ENCODE data around the gene AJUBA. TPM values are rescaled to one million over a fixed set of nuclear protein-coding genes. Genes with fewer than 3 reads are reported as not detected.
A peak's percentile ranks its signal among the peaks of the same experiment; 100 is the strongest.

Gene AJUBA
- total RNA-seq, 1 experiment from 2014 or later = 28.8 TPM

- TF ChIP-seq, protein P1, sequence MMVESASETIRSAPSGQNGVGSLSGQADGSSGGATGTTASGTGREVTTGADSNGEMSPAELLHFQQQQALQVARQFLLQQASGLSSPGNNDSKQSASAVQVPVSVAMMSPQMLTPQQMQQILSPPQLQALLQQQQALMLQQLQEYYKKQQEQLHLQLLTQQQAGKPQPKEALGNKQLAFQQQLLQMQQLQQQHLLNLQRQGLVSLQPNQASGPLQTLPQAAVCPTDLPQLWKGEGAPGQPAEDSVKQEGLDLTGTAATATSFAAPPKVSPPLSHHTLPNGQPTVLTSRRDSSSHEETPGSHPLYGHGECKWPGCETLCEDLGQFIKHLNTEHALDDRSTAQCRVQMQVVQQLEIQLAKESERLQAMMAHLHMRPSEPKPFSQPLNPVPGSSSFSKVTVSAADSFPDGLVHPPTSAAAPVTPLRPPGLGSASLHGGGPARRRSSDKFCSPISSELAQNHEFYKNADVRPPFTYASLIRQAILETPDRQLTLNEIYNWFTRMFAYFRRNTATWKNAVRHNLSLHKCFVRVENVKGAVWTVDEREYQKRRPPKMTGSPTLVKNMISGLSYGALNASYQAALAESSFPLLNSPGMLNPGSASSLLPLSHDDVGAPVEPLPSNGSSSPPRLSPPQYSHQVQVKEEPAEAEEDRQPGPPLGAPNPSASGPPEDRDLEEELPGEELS (CRISPR knock-in tag; IDR thresholded peaks at IDR 0.05) = no peak
- no peak for TF ChIP-seq AR (CRISPR knock-in tag; IDR thresholded peaks at IDR 0.05)
- no peak for TF ChIP-seq NFE2L1 (CRISPR knock-in tag; IDR thresholded peaks at IDR 0.05)
- TF ChIP-seq ZSCAN18 (CRISPR knock-in tag; IDR thresholded peaks at IDR 0.05) = no peak
- no peak for TF ChIP-seq ZNF317 (CRISPR knock-in tag; IDR thresholded peaks at IDR 0.05; ENCODE audit: borderline replicate concordance, low read depth)
- no peak for TF ChIP-seq AFF4 (CRISPR knock-in tag; IDR thresholded peaks at IDR 0.05; ENCODE audit: borderline replicate concordance)
- TF ChIP-seq, protein P2, sequence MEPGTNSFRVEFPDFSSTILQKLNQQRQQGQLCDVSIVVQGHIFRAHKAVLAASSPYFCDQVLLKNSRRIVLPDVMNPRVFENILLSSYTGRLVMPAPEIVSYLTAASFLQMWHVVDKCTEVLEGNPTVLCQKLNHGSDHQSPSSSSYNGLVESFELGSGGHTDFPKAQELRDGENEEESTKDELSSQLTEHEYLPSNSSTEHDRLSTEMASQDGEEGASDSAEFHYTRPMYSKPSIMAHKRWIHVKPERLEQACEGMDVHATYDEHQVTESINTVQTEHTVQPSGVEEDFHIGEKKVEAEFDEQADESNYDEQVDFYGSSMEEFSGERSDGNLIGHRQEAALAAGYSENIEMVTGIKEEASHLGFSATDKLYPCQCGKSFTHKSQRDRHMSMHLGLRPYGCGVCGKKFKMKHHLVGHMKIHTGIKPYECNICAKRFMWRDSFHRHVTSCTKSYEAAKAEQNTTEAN (CRISPR knock-in tag; IDR thresholded peaks at IDR 0.05) = no peak
- TF ChIP-seq PREB (CRISPR knock-in tag; IDR thresholded peaks at IDR 0.05; ENCODE audit: borderline replicate concordance) = no peak
- TF ChIP-seq RORB (CRISPR knock-in tag; IDR thresholded peaks at IDR 0.05) = no peak
- TF ChIP-seq, protein P3, sequence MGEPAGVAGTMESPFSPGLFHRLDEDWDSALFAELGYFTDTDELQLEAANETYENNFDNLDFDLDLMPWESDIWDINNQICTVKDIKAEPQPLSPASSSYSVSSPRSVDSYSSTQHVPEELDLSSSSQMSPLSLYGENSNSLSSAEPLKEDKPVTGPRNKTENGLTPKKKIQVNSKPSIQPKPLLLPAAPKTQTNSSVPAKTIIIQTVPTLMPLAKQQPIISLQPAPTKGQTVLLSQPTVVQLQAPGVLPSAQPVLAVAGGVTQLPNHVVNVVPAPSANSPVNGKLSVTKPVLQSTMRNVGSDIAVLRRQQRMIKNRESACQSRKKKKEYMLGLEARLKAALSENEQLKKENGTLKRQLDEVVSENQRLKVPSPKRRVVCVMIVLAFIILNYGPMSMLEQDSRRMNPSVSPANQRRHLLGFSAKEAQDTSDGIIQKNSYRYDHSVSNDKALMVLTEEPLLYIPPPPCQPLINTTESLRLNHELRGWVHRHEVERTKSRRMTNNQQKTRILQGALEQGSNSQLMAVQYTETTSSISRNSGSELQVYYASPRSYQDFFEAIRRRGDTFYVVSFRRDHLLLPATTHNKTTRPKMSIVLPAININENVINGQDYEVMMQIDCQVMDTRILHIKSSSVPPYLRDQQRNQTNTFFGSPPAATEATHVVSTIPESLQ (CRISPR knock-in tag; IDR thresholded peaks at IDR 0.05) = no peak
- TF ChIP-seq, protein P4, sequence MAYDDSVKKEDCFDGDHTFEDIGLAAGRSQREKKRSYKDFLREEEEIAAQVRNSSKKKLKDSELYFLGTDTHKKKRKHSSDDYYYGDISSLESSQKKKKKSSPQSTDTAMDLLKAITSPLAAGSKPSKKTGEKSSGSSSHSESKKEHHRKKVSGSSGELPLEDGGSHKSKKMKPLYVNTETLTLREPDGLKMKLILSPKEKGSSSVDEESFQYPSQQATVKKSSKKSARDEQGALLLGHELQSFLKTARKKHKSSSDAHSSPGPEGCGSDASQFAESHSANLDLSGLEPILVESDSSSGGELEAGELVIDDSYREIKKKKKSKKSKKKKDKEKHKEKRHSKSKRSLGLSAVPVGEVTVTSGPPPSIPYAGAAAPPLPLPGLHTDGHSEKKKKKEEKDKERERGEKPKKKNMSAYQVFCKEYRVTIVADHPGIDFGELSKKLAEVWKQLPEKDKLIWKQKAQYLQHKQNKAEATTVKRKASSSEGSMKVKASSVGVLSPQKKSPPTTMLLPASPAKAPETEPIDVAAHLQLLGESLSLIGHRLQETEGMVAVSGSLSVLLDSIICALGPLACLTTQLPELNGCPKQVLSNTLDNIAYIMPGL (CRISPR knock-in tag; IDR thresholded peaks at IDR 0.05) = no peak
- no peak for TF ChIP-seq CREB1 (CRISPR knock-in tag; IDR thresholded peaks at IDR 0.05)
- TF ChIP-seq, protein P5, sequence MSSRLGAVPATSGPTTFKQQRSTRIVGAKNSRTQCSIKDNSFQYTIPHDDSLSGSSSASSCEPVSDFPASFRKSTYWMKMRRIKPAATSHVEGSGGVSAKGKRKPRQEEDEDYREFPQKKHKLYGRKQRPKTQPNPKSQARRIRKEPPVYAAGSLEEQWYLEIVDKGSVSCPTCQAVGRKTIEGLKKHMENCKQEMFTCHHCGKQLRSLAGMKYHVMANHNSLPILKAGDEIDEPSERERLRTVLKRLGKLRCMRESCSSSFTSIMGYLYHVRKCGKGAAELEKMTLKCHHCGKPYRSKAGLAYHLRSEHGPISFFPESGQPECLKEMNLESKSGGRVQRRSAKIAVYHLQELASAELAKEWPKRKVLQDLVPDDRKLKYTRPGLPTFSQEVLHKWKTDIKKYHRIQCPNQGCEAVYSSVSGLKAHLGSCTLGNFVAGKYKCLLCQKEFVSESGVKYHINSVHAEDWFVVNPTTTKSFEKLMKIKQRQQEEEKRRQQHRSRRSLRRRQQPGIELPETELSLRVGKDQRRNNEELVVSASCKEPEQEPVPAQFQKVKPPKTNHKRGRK (CRISPR knock-in tag; IDR thresholded peaks at IDR 0.05; ENCODE audit: borderline replicate concordance) = no peak
- ATAC-seq = no peak
- Mint-ChIP-seq H3K4me3 (peak overlapping the region; percentile 91), H3K27ac (peak overlapping the region; percentile 100), H3K27me3 (ENCODE audit: low read depth) (no peaks in the 10 kb centered on the region), H3K9me3 (peaks cover 9% of the 10 kb centered on the region), H3K36me3 (no peaks in the 10 kb centered on the region; the same call in 1 of the 2 replicates), H3K4me1 (peaks cover 28% of the 10 kb centered on the region)
- ChIA-PET CTCF (interaction anchor here (0.9 to 3.9 kb wide), 13 partner anchors 10 to 436 kb away, joined by 3 to 75 read pairs (median 6); partner anchors contain the start of genes AJUBA, CDH24, PRMT5 and PSMB11), POLR2A (interaction anchor here (0.7 to 2.5 kb wide), 11 partner anchors 10 to 89 kb away, joined by 3 to 23 read pairs (median 9); partner anchors contain the start of genes ACIN1, AJUBA, C14orf119 and HAUS4)
- DNase-seq (ENCODE audit: low spot score) = no peak
Measured at GRCh38 chr14:23006188-23006534, 23.8 kb upstream of the AJUBA start.

Measured in WTC11 (cell line).